HG03064 (cell line): ENCODE results near the gene SPATA20.

ENCODE experiments used
- ATAC-seq: cut with Tn5 transposase; IDR thresholded peaks from one replicate; pipeline ENCODE4 v1.9.1; 2021; ENCODE audit warnings: low read depth; ENCODE audit not compliant: unreplicated experiment

The SPATA20 gene

DNA sequence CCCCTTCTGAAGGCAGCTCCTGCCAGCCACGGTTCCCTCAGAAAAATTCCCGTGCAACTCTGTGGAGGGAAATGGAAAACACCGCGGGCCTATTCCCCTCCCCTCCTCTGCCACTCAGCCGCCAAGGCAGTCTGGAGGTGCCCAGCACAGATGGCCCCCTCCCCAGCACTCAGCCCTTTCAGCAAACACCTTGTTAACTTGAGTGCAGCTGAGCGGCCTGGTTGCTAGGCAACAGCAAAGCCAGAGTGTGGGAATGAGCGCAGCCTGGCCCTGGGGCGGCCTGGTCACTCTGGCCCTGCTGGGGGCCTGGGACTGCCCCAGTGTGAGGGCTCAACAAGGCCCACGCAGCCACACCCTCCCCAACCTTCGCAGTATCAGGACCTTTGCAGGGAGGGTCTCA lies 46.3 kb downstream of the SPATA20 start:
- no peak for ATAC-seq

GRCh38 chr17:50594128-50594823 lies 47.3 kb downstream of the SPATA20 start:
- no peak for ATAC-seq

DNA sequence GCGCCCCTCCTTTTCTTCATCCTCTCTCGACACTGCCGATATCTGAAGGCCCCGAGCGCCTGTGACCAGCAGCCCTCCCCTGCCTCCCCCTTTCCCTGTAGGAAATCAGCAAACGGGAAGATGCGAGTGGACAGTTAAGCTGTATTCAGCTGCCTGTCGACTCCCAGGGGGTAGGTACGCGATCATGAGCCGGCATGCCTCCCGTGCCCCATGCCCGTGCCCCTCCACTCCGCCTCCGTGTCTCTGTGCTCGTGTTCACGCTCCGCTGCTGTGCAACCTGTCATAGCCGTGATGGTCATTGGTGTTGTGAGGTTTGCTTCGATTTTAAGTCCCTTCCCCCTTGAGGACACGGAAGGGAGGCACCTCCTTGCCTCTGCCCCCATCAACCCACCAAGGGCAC lies 47.9 kb downstream of the SPATA20 start:
- no peak for ATAC-seq

GRCh38 chr17:50596191-50597037 lies 49.4 kb downstream of the SPATA20 start:
- ATAC-seq: no peak

DNA sequence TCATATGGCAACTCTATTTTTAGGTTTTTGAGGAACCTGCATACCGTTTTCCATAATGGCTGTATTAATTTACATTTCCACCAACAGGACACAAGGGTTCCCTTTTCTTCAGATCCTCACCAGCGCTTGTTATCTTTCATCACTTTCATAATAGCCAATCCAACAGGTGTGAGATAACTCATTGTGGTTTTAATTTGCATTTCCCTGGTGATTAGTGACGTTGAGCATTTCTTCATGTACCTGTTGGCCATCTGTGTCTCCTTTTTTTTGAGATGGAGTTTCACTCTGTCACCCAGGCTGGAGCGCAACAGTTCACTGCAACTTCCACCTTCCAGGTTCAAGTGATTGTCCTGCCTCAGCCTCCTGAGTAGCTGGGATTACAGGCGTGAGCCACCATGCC lies 51.5 kb downstream of the SPATA20 start:
- ATAC-seq: no peak

GRCh38 chr17:50599606-50600005 lies 52.6 kb downstream of the SPATA20 start:
- no peak for ATAC-seq

DNA sequence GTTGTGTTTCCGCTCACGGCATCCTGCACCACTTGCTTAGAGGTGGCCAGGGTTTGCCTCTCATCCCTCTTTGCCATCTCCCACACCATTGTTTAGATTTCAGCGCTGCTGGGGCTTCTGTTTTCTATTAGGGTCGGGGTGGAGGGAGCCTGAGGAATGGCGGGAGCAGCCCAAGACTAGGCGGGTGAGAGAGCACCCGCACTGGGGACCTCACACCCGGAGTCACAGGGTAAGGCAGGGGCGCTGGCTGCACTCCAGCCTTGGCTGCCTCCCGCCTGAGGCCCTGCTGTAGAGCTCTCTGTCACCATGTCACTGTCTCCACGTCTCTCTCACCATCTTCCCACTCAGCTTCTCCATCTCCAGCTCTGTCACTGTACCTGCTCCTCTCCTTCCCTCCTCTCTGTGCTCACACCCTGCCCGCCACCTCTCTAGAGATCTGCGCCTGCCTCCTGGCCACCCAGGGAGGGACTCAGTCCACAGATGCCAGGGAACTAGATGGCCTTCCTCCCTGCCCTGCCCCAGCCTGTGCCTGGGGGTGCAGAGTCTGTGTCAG lies 54.9 kb downstream of the SPATA20 start:
- ATAC-seq: no peak

DNA sequence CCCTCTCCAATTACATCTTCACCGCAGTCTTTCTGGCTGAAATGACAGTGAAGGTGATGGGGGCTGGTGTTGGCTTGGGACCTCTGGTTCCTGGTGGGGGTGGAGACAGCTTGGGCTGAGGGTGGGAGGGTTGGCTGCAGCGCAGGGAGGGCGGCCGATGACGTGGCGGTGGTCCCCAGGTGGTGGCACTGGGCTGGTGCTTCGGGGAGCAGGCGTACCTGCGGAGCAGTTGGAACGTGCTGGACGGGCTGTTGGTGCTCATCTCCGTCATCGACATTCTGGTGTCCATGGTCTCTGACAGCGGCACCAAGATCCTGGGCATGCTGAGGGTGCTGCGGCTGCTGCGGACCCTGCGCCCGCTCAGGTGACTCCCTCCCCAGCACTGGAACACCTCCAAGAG lies 55.9 kb downstream of the SPATA20 start:
- no peak for ATAC-seq

DNA sequence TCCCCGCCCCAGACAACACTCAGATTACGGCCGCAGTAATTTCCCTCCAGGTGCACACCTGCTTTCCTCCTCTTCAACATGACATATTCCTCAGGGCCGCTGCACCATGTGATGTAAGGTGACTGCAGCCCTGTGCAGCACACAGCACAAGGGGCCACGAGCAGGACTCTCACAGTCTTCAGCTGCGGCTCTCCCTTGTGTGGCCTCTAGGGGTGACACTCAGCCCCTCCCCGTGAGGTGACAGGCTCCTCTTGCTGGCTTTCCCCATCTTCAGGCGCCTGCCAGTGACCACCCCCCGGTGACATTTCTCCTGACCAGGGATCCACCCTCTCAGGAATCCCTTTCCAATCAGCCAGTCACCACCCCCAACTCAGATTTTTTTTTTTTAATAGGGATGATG lies 56.4 kb downstream of the SPATA20 start:
- no peak for ATAC-seq

DNA sequence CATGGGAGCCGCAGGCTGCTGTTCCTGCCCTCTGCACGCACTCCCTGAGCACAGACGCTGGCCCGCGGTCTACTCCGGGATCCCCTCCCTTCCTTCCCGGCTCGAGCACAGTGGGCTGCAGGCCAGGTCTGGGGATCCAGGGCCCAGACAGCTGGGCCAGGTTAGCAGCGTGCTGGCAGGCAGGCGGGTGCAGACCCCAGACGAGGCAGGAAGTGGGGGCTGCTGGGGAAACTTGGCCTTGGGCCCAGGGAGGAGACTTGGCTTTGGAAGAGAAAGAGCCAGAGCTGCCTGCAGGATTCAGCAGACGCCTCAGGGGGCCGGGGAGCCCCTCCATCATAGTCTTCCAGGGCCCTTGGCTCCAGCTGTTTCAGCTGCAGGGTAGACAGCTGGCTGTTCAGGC lies 57.5 kb downstream of the SPATA20 start:
- ATAC-seq: no peak

DNA sequence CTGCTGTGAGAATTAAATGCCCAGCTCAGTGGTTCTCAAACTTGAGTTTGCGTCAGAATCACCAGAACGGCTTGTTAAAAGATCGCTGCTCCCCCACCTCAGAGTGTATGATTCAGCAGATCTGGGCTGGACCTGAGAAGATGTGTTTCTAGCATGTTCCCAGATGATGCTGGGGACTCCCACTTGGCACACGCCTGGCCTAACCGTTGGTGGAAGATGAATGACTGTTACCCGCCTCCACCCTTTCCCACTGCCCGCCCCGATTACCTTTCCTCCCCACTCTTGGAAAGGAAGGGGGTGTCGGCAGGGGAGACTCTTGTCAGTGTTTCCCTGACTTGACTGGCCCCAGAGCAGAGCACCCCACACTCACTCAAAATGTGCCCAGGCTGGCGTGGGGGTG lies 58.5 kb downstream of the SPATA20 start:
- no peak for ATAC-seq
